Measurements from ENCODE around the gene PPM1L.

GRCh38 chr3:161025911-161026310 lies 269.9 kb downstream of the PPM1L start:
- TF ChIP-seq EZH2phosphoT487 (IDR thresholded peaks at IDR 0.05; ENCODE audit: borderline replicate concordance, low read length) (no peak), CTCF (IDR thresholded peaks at IDR 0.05; ENCODE audit: low read depth, low read length, poor library complexity, severe bottlenecking) (no peak)
